NCI-H187 treated with DMSO at 0.1 percent for 48 hours (cell line): ENCODE measurements around the gene FASTKD2.

Experiments
- DNase-seq: peaks from one replicate; lab custom pipeline; 2025; lab: John Stamatoyannopoulos, UW

The FASTKD2 gene

GRCh38 chr2:206765242-206766056 lies at the start of gene FASTKD2, which contains the start of gene MDH1B:
Gene FASTKD2 (plus strand): TSS chr2:206765606. CDS start chr2:206766694, 1,088 bp downstream.
Gene MDH1B (minus strand): TSS chr2:206765328. CDS start chr2:206765271, 57 bp downstream.
- peak; percentile 30 for DNase-seq

- no peak for DNase-seq
These were observed 48.8 kb upstream of the FASTKD2 start for GRCh38 chr2:206716623-206717022.

GRCh38 chr2:206718296-206718695 lies 47.1 kb upstream of the FASTKD2 start, which contains the start of gene DYTN:
Gene DYTN (minus strand): TSS chr2:206718396. CDS start chr2:206718279, 117 bp downstream.
- no peak for DNase-seq

GRCh38 chr2:206721256-206721920 lies 44.0 kb upstream of the FASTKD2 start:
- no peak for DNase-seq

- no peak for DNase-seq
These were observed 42.1 kb upstream of the FASTKD2 start for GRCh38 chr2:206723288-206723687.

- no peak for DNase-seq
These were observed 38.1 kb upstream of the FASTKD2 start for GRCh38 chr2:206727287-206727686.

- no peak for DNase-seq
These were observed 36.9 kb upstream of the FASTKD2 start for GRCh38 chr2:206728277-206729199.

- no peak for DNase-seq
These were observed 32.1 kb upstream of the FASTKD2 start for GRCh38 chr2:206733341-206733740.

- no peak for DNase-seq
These were observed 28.5 kb upstream of the FASTKD2 start for GRCh38 chr2:206736935-206737334.

- no peak for DNase-seq
These were observed 26.1 kb upstream of the FASTKD2 start for GRCh38 chr2:206739271-206739670.

- DNase-seq = no peak
These were observed 24.6 kb upstream of the FASTKD2 start for GRCh38 chr2:206740800-206741199.

GRCh38 chr2:206756816-206757215 lies 8.6 kb upstream of the FASTKD2 start:
- no peak for DNase-seq

GRCh38 chr2:206764673-206765241 lies 649 bp upstream of the FASTKD2 start:
- DNase-seq = no peak

GRCh38 chr2:206766057-206766930 lies 888 bp downstream of the FASTKD2 start:
- no peak for DNase-seq

- DNase-seq = no peak
These were observed 9.5 kb downstream of the FASTKD2 start for GRCh38 chr2:206774871-206775270.

- no peak for DNase-seq
These were observed 11.0 kb downstream of the FASTKD2 start for GRCh38 chr2:206776432-206776831.

GRCh38 chr2:206780671-206781070 lies 15.3 kb downstream of the FASTKD2 start:
- no peak for DNase-seq

GRCh38 chr2:206783718-206784117 lies 18.3 kb downstream of the FASTKD2 start:
- no peak for DNase-seq

- DNase-seq = no peak
These were observed 19.4 kb downstream of the FASTKD2 start for GRCh38 chr2:206784559-206785353.
